Breast epithelium (tissue), 4 donors: Measurements from ENCODE around the gene MAP10. TPM values are rescaled to one million over a fixed set of nuclear protein-coding genes. Genes with fewer than 3 reads are reported as not detected.
"Not testable (repeated sequence)": the region's sequence is repeated elsewhere in the genome, so short reads cannot be mapped to it uniquely, and the experiment has no call there.

Source experiments
- DNase-seq, 2 donors: peaks; one replicate each; pipeline ENCODE4 v3.0.0-alpha.2; 2019; ENCODE audit warnings: low spot score in 2 of 2
- H3K27ac ChIP-seq, 2 donors: fragments of 200-600 bp; sonication (generic) in 1 of 2; one replicate each; pipeline ENCODE4 v1.5.1; 2016 to 2019; ENCODE audit warnings: mild to moderate bottlenecking in 1 of 2
- H3K27me3 ChIP-seq, 2 donors: fragments of 200-600 bp; sonication (generic) in 1 of 2; one replicate each; pipeline versions ENCODE4 v1.5.1 to v1.6.0; 2017 to 2019; ENCODE audit warnings: control low read depth in 1 of 2, mild to moderate bottlenecking in 1 of 2
- H3K36me3 ChIP-seq: fragments of 200-600 bp; one replicate; pipeline ENCODE4 v1.5.1; 2019
- H3K4me1 ChIP-seq, 2 donors: fragments of 200-600 bp; sonication (generic); one replicate each; pipeline ENCODE4 v1.5.1; 2016 to 2019; ENCODE audit warnings: control low read depth in 1 of 2
- H3K4me3 ChIP-seq, 3 donors: fragments of 200-600 bp; sonication (generic); 1 replicate in 2 of 3; 2 replicates in 1 of 3; pipeline ENCODE4 v1.5.1; 2016 to 2019; ENCODE audit warnings: mild to moderate bottlenecking in 3 of 3, moderate library complexity in 2 of 3
- H3K9me3 ChIP-seq, 2 donors: fragments of 200-600 bp; sonication (generic) in 1 of 2; one replicate each; pipeline ENCODE4 v1.5.1; 2016 to 2019; ENCODE audit warnings: control low read depth in 1 of 2
- CTCF ChIP-seq, 3 donors: fragments of 450-650 bp; IDR thresholded peaks; one replicate each; pipeline ENCODE4 v1.5.1; 2016 to 2017; ENCODE audit warnings: antibody characterized with exemption in 3 of 3, mild to moderate bottlenecking in 3 of 3, moderate library complexity in 3 of 3
- POLR2A ChIP-seq: fragments of 450-650 bp; IDR thresholded peaks from one replicate; pipeline ENCODE4 v1.6.1; 2016; ENCODE audit warnings: antibody characterized with exemption, mild to moderate bottlenecking, moderate library complexity
- POLR2AphosphoS5 ChIP-seq, 3 donors: sonication (generic); formaldehyde crosslinking; IDR thresholded peaks; one replicate each; pipeline ENCODE4 v1.6.1; 2017; ENCODE audit warnings: antibody characterized with exemption in 3 of 3
- intact Hi-C: fragments of 100-400 bp; cut with DNase I; formaldehyde crosslinking; loops from one replicate; pipeline ENCODE4 v1.15.1; 2023; ENCODE audit warnings: low total_unique reads
- total RNA-seq, 3 donors: library from RNA; depleted of rRNA; stranded (reverse); fragments of >200 nt; gene quantifications; one replicate each; pipeline ENCODE4 v1.1.0, GENCODE V29; 2016

Gene MAP10
- total RNA-seq, 3 donors from 2014 or later: 1.6 to 3.4 (median 2.9) TPM

GRCh38 chr1:232776526-232777106, 28.6 kb upstream of the MAP10 start:
- Histone ChIP-seq H3K4me1 (no peaks in the 10 kb centered on the region), H3K9me3 (no peaks in the 10 kb centered on the region), H3K27ac (no peak overlapping the region), H3K27me3 (no peaks in the 10 kb centered on the region), H3K4me3 (no peak overlapping the region), H3K36me3 (no peaks in the 10 kb centered on the region)
- TF ChIP-seq POLR2A (no peak), POLR2AphosphoS5 (IDR thresholded peaks at IDR 0.05) (no peak), CTCF (IDR thresholded peaks at IDR 0.05) (no peak)
- no peak for DNase-seq
- intact Hi-C loops: no loop called here

- no peak for DNase-seq
- H3K27me3 ChIP-seq: no peaks in the 10 kb centered on the region
- no peaks in the 10 kb centered on the region for H3K36me3 ChIP-seq
- intact Hi-C loops: no loop called here
- no peaks in the 10 kb centered on the region for H3K9me3 ChIP-seq
- H3K4me1 ChIP-seq: no peaks in the 10 kb centered on the region
- no peak overlapping the region for H3K27ac ChIP-seq
- TF ChIP-seq POLR2AphosphoS5 (IDR thresholded peaks at IDR 0.05) (no peak), POLR2A (no peak), CTCF (IDR thresholded peaks at IDR 0.05) (no peak)
- H3K4me3 ChIP-seq: no peak overlapping the region
These were observed 24.9 kb upstream of the MAP10 start for GRCh38 chr1:232780354-232780753.

- TF ChIP-seq POLR2AphosphoS5 (IDR thresholded peaks at IDR 0.05) (no peak), CTCF (IDR thresholded peaks at IDR 0.05) (no peak), POLR2A (no peak)
- no peak overlapping the region for H3K4me3 ChIP-seq
- H3K27ac ChIP-seq: no peak overlapping the region
- DNase-seq: no peak
- intact Hi-C loops: no loop called here
- H3K9me3 ChIP-seq: no peaks in the 10 kb centered on the region
- H3K36me3 ChIP-seq: no peaks in the 10 kb centered on the region
- no peaks in the 10 kb centered on the region for H3K4me1 ChIP-seq
- H3K27me3 ChIP-seq: no peaks in the 10 kb centered on the region
These were observed 20.4 kb upstream of the MAP10 start for GRCh38 chr1:232784794-232785193.

- H3K27me3 ChIP-seq, DNase-seq, H3K4me3 ChIP-seq, H3K4me1 ChIP-seq, H3K9me3 ChIP-seq, intact Hi-C loops, H3K27ac ChIP-seq, H3K36me3 ChIP-seq: not testable (repeated sequence)
These were observed 19.6 kb upstream of the MAP10 start for GRCh38 chr1:232785630-232786029.

- Histone ChIP-seq H3K4me1 (no peaks in the 10 kb centered on the region), H3K36me3 (no peaks in the 10 kb centered on the region), H3K27me3 (no peaks in the 10 kb centered on the region), H3K9me3 (no peaks in the 10 kb centered on the region), H3K27ac (no peak overlapping the region), H3K4me3 (no peak overlapping the region)
- intact Hi-C loops: no loop called here
- no peak for TF ChIP-seq POLR2A
- TF ChIP-seq POLR2AphosphoS5 (IDR thresholded peaks at IDR 0.05): no peak
- TF ChIP-seq CTCF (IDR thresholded peaks at IDR 0.05): no peak
- DNase-seq: no peak
These were observed 18.3 kb upstream of the MAP10 start for GRCh38 chr1:232786845-232787455.
